Adrenal gland (tissue), 12 donors: ENCODE measurements around the gene TMEM72. TPM values are rescaled to one million over a fixed set of nuclear protein-coding genes. Genes with fewer than 3 reads are reported as not detected.

Experiments
- DNase-seq, 7 donors: peaks; one replicate each; pipeline ENCODE4 v3.0.0-alpha.2; 2019 to 2020
- H3K27ac ChIP-seq, 5 donors: fragments of 200-600 bp; sonication (generic) in 4 of 5; 1 replicate in 3 of 5; 2 replicates in 2 of 5; pipeline versions ENCODE4 v1.5.1 to v1.8.0; 2016 to 2020; ENCODE audit warnings: mild to moderate bottlenecking in 1 of 5
- H3K27me3 ChIP-seq: fragments of 200-600 bp; 2 replicates; pipeline ENCODE4 v1.8.0; 2021
- H3K36me3 ChIP-seq, 2 donors: fragments of 200-600 bp; replicated peaks in 1 of 2; 1 replicate in 1 of 2; 2 replicates in 1 of 2; pipeline versions ENCODE4 v1.5.1 to v1.8.0; 2018 to 2022
- H3K4me1 ChIP-seq, 2 donors: fragments of 200-600 bp; replicated peaks in 1 of 2; 1 replicate in 1 of 2; 2 replicates in 1 of 2; pipeline versions ENCODE4 v1.5.1 to v1.8.0; 2018 to 2021
- H3K4me3 ChIP-seq, 4 donors: fragments of 200-600 bp; sonication (generic) in 3 of 4; one replicate each; pipeline ENCODE4 v1.5.1; 2016 to 2018
- H3K9me3 ChIP-seq, 3 donors: fragments of 200-600 bp; sonication (generic) in 1 of 3; replicated peaks in 1 of 3; 1 replicate in 2 of 3; 2 replicates in 1 of 3; pipeline versions ENCODE4 v1.5.1 to v1.8.0; 2016 to 2021
- POLR2A ChIP-seq, 2 donors: fragments of 450-650 bp; IDR thresholded peaks; one replicate each; pipeline ENCODE4 v1.6.1; 2017; ENCODE audit warnings: antibody characterized with exemption in 2 of 2, mild to moderate bottlenecking in 2 of 2, moderate library complexity in 1 of 2
- WGBS, 4 donors: extraction: QIAGEN DNeasy Blood & Tissue Kit in 2 of 4; methylation state at CpG; one replicate each; pipeline versions ENCODE4 v1.1.5 to v1.1.7; 2013 to 2017; 5-methylcytosine and 5-hydroxymethylcytosine counted together
- intact Hi-C, 2 donors: fragments of 100-400 bp; cut with DNase I; formaldehyde crosslinking; loops; one replicate each; pipeline versions ENCODE4 v1.14.1 to v1.15.0; 2022 to 2023
- polyA plus RNA-seq, 3 donors: library from polyadenylated mRNA; stranded (reverse); fragments of 200-250 nt in 2 of 3; fragments of 350-450 nt in 1 of 3; fragmentation: Illumina TruSeq in 1 of 3; extraction: RNeasy Lipid Tissue Mini Kit (QIAGEN cat#74804) in 1 of 3; gene quantifications; one replicate each; pipeline ENCODE4 v1.2.3, GENCODE V29; 2013 to 2014
- total RNA-seq, 9 donors: library from RNA; depleted of rRNA in 4 of 9; stranded (reverse); fragments of >200 nt in 4 of 9; fragments of 120-200 nt in 1 of 9; fragmentation: NEBNext Ultra II Directional in 1 of 9; extraction: Animal tissue kit (Norgen Biotek cat#: 25700) in 1 of 9; gene quantifications; one replicate each; pipeline versions ENCODE4 v1.1.0 to v1.2.4, GENCODE V29; 2013 to 2023
- TF ChIP-seq, protein P1 (sequence below), 6 experiments: fragments of 450-650 bp in 4 of 6; fragments of 200-600 bp in 2 of 6; sonication (generic) in 1 of 6; IDR thresholded peaks; 1 replicate in 5 of 6; 2 replicates in 1 of 6; pipeline versions ENCODE4 v1.5.1 to v1.8.0; 2016 to 2021; ENCODE audit warnings: antibody characterized with exemption in 6 of 6, mild to moderate bottlenecking in 2 of 6, moderate library complexity in 1 of 6
- donor health status: healthy with polysubstance abuse.
- donor health status: Bipolar disorder and iron deficiency.
- donor health status: DM: yes; HTN: yes; CAD: no.
- donor health status: DM: no; HTN: no; CAD: no.
- donor health status: DM: no; HTN: no; CAD: no.
- donor health status: DM: yes; HTN: yes; CAD: no.

The TMEM72 gene
- total and polyA plus RNA-seq, 12 donors: 0.17 TPM; not detected in 11

- WGBS, 4 donors: 68 to 85% (median 81%) methylated on average over 6 to 11 of the region's 11 CpGs
- no peaks in the 10 kb centered on the region for H3K27me3 ChIP-seq
- H3K9me3 ChIP-seq: no peaks in the 10 kb centered on the region
- H3K4me1 ChIP-seq: peaks cover 20 to 54% of the 10 kb centered on the region in 2 donors
- peak overlapping the region in 2 of 5 donors; percentile 41 to 80 for H3K27ac ChIP-seq
- no peak overlapping the region for H3K4me3 ChIP-seq
- TF ChIP-seq, protein P1, sequence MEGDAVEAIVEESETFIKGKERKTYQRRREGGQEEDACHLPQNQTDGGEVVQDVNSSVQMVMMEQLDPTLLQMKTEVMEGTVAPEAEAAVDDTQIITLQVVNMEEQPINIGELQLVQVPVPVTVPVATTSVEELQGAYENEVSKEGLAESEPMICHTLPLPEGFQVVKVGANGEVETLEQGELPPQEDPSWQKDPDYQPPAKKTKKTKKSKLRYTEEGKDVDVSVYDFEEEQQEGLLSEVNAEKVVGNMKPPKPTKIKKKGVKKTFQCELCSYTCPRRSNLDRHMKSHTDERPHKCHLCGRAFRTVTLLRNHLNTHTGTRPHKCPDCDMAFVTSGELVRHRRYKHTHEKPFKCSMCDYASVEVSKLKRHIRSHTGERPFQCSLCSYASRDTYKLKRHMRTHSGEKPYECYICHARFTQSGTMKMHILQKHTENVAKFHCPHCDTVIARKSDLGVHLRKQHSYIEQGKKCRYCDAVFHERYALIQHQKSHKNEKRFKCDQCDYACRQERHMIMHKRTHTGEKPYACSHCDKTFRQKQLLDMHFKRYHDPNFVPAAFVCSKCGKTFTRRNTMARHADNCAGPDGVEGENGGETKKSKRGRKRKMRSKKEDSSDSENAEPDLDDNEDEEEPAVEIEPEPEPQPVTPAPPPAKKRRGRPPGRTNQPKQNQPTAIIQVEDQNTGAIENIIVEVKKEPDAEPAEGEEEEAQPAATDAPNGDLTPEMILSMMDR (IDR thresholded peaks at IDR 0.05): no peak
- no peak for TF ChIP-seq POLR2A (IDR thresholded peaks at IDR 0.05)
- no peaks in the 10 kb centered on the region for H3K36me3 ChIP-seq
- intact Hi-C loops: no loop called here
- peak in 2 of 7 donors; percentile 10 to 42 for DNase-seq
These were observed 51.0 kb downstream of the TMEM72 start for GRCh38 chr10:44961931-44962750.

DNA sequence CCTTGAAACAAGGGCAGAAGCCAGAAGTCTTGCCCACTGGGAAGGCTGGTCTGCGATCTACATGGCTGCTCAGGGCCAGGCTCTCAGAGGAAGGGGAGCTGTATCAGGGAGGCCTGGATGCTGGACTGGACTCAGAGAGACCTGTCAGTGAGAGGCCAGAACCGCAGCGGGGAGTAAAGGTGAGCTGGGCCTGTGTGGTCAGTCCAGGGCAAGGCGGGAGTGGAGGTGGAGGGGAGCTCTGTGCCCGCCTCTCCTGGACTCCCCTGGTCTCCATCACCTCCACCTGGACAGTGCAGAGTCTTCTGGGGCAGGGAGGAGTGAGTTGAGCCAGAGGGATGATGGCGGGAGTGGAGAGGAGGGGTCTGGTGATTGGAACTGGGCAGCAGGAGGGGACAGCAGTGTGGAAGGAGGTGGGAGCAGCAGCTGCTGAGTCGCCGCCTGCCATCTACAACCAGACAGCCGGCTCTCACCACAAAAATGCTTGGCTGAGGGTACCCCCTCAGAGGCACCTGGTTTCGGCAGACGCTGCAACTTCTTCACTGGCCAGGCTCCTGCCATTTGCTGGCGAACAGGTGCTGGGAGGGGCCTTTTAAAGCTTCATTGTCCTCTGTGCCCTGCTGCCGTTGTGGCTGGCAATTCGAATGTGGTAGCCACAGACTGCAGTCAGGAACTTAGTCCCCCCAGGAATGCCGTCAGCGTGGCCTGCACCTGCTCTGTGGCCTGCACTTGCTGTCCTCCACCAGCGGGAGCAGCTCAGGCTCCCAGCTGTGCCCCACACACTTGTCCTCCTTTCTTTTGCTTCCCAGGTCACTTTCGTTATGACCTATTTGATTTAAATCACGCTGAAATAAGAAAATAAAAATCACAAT lies 52.0 kb downstream of the TMEM72 start:
- TF ChIP-seq POLR2A (IDR thresholded peaks at IDR 0.05): no peak
- TF ChIP-seq, protein P1 (IDR thresholded peaks at IDR 0.05): peak in 2 of 6 experiments; percentile 19 to 21
- 78 to 83% (median 81%) methylated on average over 16 to 19 of the region's 19 CpGs for WGBS, 4 donors
- Histone ChIP-seq H3K9me3 (no peaks in the 10 kb centered on the region), H3K27me3 (no peaks in the 10 kb centered on the region), H3K36me3 (no peaks in the 10 kb centered on the region), H3K4me1 (peaks cover 16 to 57% of the 10 kb centered on the region in 2 donors), H3K4me3 (no peak overlapping the region), H3K27ac (peak overlapping the region in 3 of 5 donors; percentile 16 to 80 (median 41))
- peak in 2 of 7 donors; percentile 16 to 45 for DNase-seq
- intact Hi-C loops: no loop called here

GRCh38 chr10:44963772-44964633 lies 52.9 kb downstream of the TMEM72 start:
- peak overlapping the region in 3 of 5 donors; percentile 16 to 80 (median 69) for H3K27ac ChIP-seq
- peaks cover 7 to 58% of the 10 kb centered on the region in 2 donors for H3K4me1 ChIP-seq
- peak in 4 of 7 donors; percentile 34 to 80 (median 44) for DNase-seq
- WGBS, 4 donors: 63 to 77% (median 72%) methylated on average over 11 to 15 of the region's 15 CpGs
- no peaks in the 10 kb centered on the region for H3K36me3 ChIP-seq
- no peaks in the 10 kb centered on the region for H3K27me3 ChIP-seq
- H3K4me3 ChIP-seq: no peak overlapping the region
- no peak for TF ChIP-seq POLR2A (IDR thresholded peaks at IDR 0.05)
- TF ChIP-seq, protein P1 (IDR thresholded peaks at IDR 0.05): no peak
- intact Hi-C loops: no loop called here
- H3K9me3 ChIP-seq: no peaks in the 10 kb centered on the region
